GM12873 (cell line): Measurements from ENCODE around the gene INF2.
A peak's percentile ranks its signal among the peaks of the same experiment; 100 is the strongest.

Source experiments
- TF ChIP-seq, protein P1 (sequence below): IDR thresholded peaks from 2 replicates; pipeline ENCODE4 v1.5.1; 2012; ENCODE audit warnings: low read depth, mild to moderate bottlenecking, moderate library complexity, low read length, control low read depth; ENCODE audit not compliant: insufficient read depth; ENCODE audit errors: missing control alignments

Gene INF2

DNA sequence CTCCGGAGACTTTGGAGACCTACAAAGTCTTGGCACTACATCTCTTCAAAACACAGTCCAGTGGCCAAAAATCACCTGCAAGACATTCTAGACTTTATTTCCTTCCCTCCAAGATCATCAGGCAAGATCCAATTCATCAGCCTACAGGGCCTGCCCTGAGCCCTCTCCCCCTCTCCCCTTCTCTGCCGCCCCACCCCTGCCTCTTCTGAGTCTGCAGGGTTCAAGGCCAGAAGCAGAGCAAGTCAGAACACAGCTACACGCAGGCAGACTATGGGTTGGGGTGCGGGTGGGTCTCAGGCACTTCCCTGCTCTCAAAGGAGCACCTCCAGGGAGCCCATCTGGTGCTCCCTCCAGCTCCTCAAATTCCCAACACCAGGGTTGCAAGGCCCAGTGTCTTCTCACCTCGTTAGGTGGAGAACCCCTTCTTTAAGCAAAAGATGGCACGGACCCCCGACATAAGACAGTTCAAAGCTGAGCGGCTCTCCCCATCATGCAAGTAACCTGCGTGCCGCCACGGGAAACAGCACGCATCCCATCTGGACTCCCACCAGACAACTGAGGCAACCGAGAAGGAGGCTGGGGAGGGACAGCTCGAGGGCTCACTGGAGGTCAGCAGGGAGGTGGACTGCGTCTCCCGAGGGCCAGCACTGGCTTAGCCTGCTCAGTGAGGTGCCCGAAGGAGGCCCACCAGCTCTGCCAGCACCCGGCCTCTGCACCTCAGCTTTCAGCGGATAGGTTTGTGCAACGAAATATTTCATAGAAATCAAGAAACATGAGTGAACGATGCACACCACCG lies 5.6 kb upstream of the INF2 start:
- TF ChIP-seq, protein P1, sequence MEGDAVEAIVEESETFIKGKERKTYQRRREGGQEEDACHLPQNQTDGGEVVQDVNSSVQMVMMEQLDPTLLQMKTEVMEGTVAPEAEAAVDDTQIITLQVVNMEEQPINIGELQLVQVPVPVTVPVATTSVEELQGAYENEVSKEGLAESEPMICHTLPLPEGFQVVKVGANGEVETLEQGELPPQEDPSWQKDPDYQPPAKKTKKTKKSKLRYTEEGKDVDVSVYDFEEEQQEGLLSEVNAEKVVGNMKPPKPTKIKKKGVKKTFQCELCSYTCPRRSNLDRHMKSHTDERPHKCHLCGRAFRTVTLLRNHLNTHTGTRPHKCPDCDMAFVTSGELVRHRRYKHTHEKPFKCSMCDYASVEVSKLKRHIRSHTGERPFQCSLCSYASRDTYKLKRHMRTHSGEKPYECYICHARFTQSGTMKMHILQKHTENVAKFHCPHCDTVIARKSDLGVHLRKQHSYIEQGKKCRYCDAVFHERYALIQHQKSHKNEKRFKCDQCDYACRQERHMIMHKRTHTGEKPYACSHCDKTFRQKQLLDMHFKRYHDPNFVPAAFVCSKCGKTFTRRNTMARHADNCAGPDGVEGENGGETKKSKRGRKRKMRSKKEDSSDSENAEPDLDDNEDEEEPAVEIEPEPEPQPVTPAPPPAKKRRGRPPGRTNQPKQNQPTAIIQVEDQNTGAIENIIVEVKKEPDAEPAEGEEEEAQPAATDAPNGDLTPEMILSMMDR = no peak

GRCh38 chr14:104684449-104684821 lies 5.0 kb upstream of the INF2 start:
- TF ChIP-seq, protein P1 = no peak

- TF ChIP-seq, protein P1 = peak; percentile 28
Measured at GRCh38 chr14:104685216-104685997, 4.0 kb upstream of the INF2 start.

- TF ChIP-seq, protein P1 = no peak
Measured at GRCh38 chr14:104685998-104686610, 3.3 kb upstream of the INF2 start.

- TF ChIP-seq, protein P1 = no peak
Measured at GRCh38 chr14:104686624-104687517, 2.5 kb upstream of the INF2 start.

DNA sequence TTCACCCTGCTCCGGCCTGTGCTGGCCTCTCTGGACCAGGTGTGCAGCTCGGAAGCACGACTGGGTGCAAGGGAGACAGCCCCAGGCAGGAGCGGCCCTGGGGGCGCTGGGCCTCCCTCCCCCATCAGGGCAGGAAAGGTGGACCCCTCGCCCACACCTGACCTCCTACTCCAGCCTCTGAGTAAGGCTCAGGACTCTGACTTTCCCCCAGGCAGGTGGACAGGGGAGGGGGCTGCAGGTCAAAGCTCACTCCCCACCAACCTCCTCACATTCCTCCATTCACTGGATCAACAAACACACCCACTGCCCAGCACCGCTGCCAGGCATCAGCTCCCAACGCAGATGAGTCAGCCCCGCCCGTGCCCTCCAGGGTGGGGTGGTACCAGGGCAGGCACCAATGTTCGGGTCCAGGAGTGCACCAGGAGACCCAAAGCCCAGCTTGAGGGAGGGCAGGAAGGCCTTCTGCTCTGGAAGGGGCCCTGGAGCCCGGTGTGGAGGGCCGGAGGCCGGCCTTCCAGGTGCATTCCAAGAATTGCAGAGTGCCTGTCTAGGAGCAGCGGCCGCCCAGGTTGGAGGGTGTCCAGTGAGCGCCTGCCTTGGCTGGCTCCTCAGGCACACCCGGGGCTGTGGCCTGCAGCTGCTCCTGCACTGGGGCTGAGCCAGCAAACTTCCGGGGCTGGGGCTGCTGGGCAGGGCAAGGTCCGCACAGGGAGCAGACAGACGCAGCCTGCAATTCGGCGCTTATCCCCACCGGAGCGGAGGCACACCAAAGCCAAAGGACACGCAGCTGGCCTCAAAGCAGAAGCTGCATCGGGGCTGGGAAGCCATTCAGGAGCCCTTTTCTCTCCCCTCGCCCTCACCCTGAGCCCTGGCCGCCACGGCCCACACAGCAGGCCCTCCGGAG lies 1.6 kb upstream of the INF2 start:
- TF ChIP-seq, protein P1 = no peak
